H9 (cell line): ENCODE data around the gene NUBPL. TPM values are rescaled to one million over a fixed set of nuclear protein-coding genes. Genes with fewer than 3 reads are reported as not detected.

Experiments used
- DNase-seq: peaks from one replicate; pipeline ENCODE4 v3.0.0-alpha.2; 2017
- H2AFZ ChIP-seq: one replicate; pipeline ENCODE4 v1.6.1; 2013; ENCODE audit warnings: mild to moderate bottlenecking, low read length, control low read depth, moderate library complexity
- H2AK5ac ChIP-seq: 2 replicates; pipeline ENCODE4 v1.6.1; 2013; ENCODE audit warnings: low read length, control low read depth, mixed read lengths; ENCODE audit not compliant: insufficient read length
- H2BK120ac ChIP-seq: one replicate; pipeline ENCODE4 v1.6.1; 2013; ENCODE audit warnings: low read depth, mild to moderate bottlenecking, low read length, control low read depth, inconsistent platforms; ENCODE audit not compliant: poor library complexity, severe bottlenecking
- H2BK12ac ChIP-seq: 2 replicates; pipeline ENCODE4 v1.6.1; 2013; ENCODE audit warnings: low read length, control low read depth, mixed read lengths, low read depth; ENCODE audit not compliant: insufficient read length
- H2BK15ac ChIP-seq: 2 replicates; pipeline ENCODE4 v1.6.1; 2013; ENCODE audit warnings: low read depth, low read length, control low read depth
- H2BK20ac ChIP-seq: one replicate; pipeline ENCODE4 v1.6.1; 2013; ENCODE audit warnings: low read depth, mild to moderate bottlenecking, low read length, control low read depth, inconsistent platforms; ENCODE audit not compliant: poor library complexity, severe bottlenecking
- H2BK5ac ChIP-seq: 2 replicates; pipeline ENCODE4 v1.6.1; 2013; ENCODE audit warnings: low read length, control low read depth, mixed read lengths; ENCODE audit not compliant: insufficient read length
- H3K14ac ChIP-seq: 2 replicates; pipeline ENCODE4 v1.6.1; 2013; ENCODE audit warnings: low read length, control low read depth; ENCODE audit not compliant: insufficient read depth
- H3K18ac ChIP-seq: 2 replicates; pipeline ENCODE4 v1.6.1; 2013; ENCODE audit warnings: low read depth, mild to moderate bottlenecking, mixed read lengths, low read length, control low read depth; ENCODE audit not compliant: insufficient read length
- H3K23ac ChIP-seq: 2 replicates; pipeline ENCODE4 v1.6.1; 2013; ENCODE audit warnings: low read length, control low read depth, mixed read lengths, low read depth; ENCODE audit not compliant: insufficient read length
- H3K23me2 ChIP-seq: 2 replicates; pipeline ENCODE4 v1.6.1; 2013; ENCODE audit warnings: low read depth, mild to moderate bottlenecking, mixed read lengths, low read length, control low read depth; ENCODE audit not compliant: insufficient read length, poor library complexity, severe bottlenecking
- H3K27ac ChIP-seq: 2 replicates; pipeline ENCODE4 v1.5.1; 2013; ENCODE audit warnings: low read length, control low read depth, mixed read lengths, low read depth; ENCODE audit not compliant: insufficient read length
- H3K27me3 ChIP-seq: 2 replicates; pipeline ENCODE4 v1.6.1; 2013; ENCODE audit warnings: low read length, control low read depth, inconsistent platforms; ENCODE audit not compliant: insufficient read depth
- H3K4ac ChIP-seq: 2 replicates; pipeline ENCODE4 v1.6.1; 2013; ENCODE audit warnings: low read depth, mild to moderate bottlenecking, control low read depth, inconsistent platforms, low read length, moderate library complexity
- H3K4me1 ChIP-seq: 2 replicates; pipeline ENCODE4 v1.6.1; 2013; ENCODE audit warnings: low read length, control low read depth, inconsistent platforms; ENCODE audit not compliant: insufficient read depth
- H3K4me2 ChIP-seq: 2 replicates; pipeline ENCODE4 v1.6.1; 2013; ENCODE audit warnings: low read length, control low read depth, mixed read lengths; ENCODE audit not compliant: insufficient read length, insufficient read depth
- H3K56ac ChIP-seq: 2 replicates; pipeline ENCODE4 v1.6.1; 2013; ENCODE audit warnings: low read depth, mild to moderate bottlenecking, mixed read lengths, low read length, control low read depth; ENCODE audit not compliant: insufficient read length
- H3K79me1 ChIP-seq: 2 replicates; pipeline ENCODE4 v1.6.1; 2013; ENCODE audit warnings: low read depth, mild to moderate bottlenecking, moderate library complexity, low read length, control low read depth, inconsistent platforms; ENCODE audit not compliant: insufficient read depth, poor library complexity, severe bottlenecking
- H3K79me2 ChIP-seq: 2 replicates; pipeline ENCODE4 v1.6.1; 2013; ENCODE audit warnings: low read length, control low read depth, inconsistent platforms; ENCODE audit not compliant: insufficient read depth
- H3K9ac ChIP-seq: 2 replicates; pipeline ENCODE4 v1.6.1; 2013; ENCODE audit warnings: low read length, control low read depth, mixed read lengths; ENCODE audit not compliant: insufficient read length; ENCODE audit errors: extremely low read depth
- H3K9me3 ChIP-seq: one replicate; pipeline ENCODE4 v1.6.1; 2013; ENCODE audit warnings: low read depth, low read length, inconsistent platforms; ENCODE audit not compliant: control insufficient read depth
- H3T11ph ChIP-seq: one replicate; pipeline ENCODE4 v1.6.1; 2013; ENCODE audit warnings: mild to moderate bottlenecking, low read length, control low read depth, inconsistent platforms
- H4K20me1 ChIP-seq: one replicate; pipeline ENCODE4 v1.6.1; 2013; ENCODE audit not compliant: control insufficient read depth, insufficient read length, insufficient read depth
- H4K5ac ChIP-seq: 2 replicates; pipeline ENCODE4 v1.6.1; 2013; ENCODE audit warnings: low read depth, mild to moderate bottlenecking, mixed read lengths, low read length, control low read depth; ENCODE audit not compliant: insufficient read length
- H4K8ac ChIP-seq: replicated peaks from 2 replicates; pipeline ENCODE4 v1.6.1; 2013; ENCODE audit warnings: low read length, control low read depth, mixed read lengths, low read depth; ENCODE audit not compliant: insufficient read length
- H4K91ac ChIP-seq: 2 replicates; pipeline ENCODE4 v1.6.1; 2013; ENCODE audit warnings: low read depth, mild to moderate bottlenecking, moderate library complexity, mixed read lengths, low read length, control low read depth; ENCODE audit not compliant: insufficient read length
- H3K27ac Mint-ChIP-seq, 3 experiments: 2 replicates in 2 of 3; 3 replicates in 1 of 3; pipeline ENCODE4 v1.8.0; 2020 to 2021; ENCODE audit warnings: mixed read lengths in 3 of 3, mild to moderate bottlenecking in 1 of 3, moderate library complexity in 1 of 3
- H3K27me3 Mint-ChIP-seq: 2 replicates; pipeline ENCODE4 v1.8.0; 2021; ENCODE audit warnings: low read depth, mild to moderate bottlenecking, moderate library complexity, mixed read lengths
- H3K36me3 Mint-ChIP-seq, 3 experiments: 2 replicates in 2 of 3; 3 replicates in 1 of 3; pipeline ENCODE4 v1.8.0; 2020 to 2021; ENCODE audit warnings: low read depth in 3 of 3, mixed read lengths in 3 of 3; ENCODE audit not compliant: insufficient read depth in 1 of 3
- H3K4me1 Mint-ChIP-seq, 2 experiments: 2 replicates each; pipeline ENCODE4 v1.8.0; 2020; ENCODE audit warnings: mixed read lengths in 2 of 2
- H3K4me3 Mint-ChIP-seq, 2 experiments: 2 replicates in 1 of 2; 3 replicates in 1 of 2; pipeline ENCODE4 v1.8.0; 2020 to 2021; ENCODE audit warnings: mild to moderate bottlenecking in 2 of 2, mixed read lengths in 2 of 2, moderate library complexity in 1 of 2
- H3K9me3 Mint-ChIP-seq, 2 experiments: 2 replicates in 1 of 2; 3 replicates in 1 of 2; pipeline ENCODE4 v1.8.0; 2020; ENCODE audit warnings: mild to moderate bottlenecking in 2 of 2, mixed read lengths in 2 of 2, moderate library complexity in 1 of 2
- CTCF ChIP-seq: fragments of 200-600 bp; sonication (generic); conservative IDR thresholded peaks from 3 replicates; pipeline ENCODE4 v1.8.0; 2021; ENCODE audit warnings: antibody characterized with exemption, mild to moderate bottlenecking
- total RNA-seq: library from RNA; stranded (reverse); gene quantifications from 2 replicates; pipeline ENCODE4 v1.2.1, GENCODE V29; 2021

NUBPL gene
- total RNA-seq, 1 experiment from 2014 or later = 14.8 TPM

DNA sequence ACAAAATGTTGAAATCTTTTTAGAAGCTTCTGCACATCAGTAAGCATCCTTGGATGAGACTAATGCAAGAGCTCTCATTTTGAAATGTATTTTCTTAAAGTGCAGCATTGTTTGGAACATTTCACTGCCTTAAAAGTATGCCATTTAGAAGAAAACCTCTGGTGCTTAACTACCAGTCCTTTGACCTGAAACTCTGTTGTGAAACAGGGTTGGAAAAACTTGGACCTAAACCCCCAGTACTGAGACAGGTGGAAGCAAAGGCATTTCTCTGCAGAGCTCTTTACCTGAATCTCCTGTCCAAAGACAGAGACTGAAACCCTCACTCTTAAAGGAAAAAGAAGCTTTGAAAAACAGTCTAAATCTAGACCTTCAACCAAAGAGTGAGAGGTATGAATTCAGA, 207.2 kb downstream of the NUBPL start:
- Histone ChIP-seq H4K20me1 (no peaks in the 10 kb centered on the region), H2BK120ac (no peak overlapping the region), H4K8ac (no peak overlapping the region), H3K14ac (no peak overlapping the region), H3K79me2 (no peaks in the 10 kb centered on the region), H3K79me1 (no peaks in the 10 kb centered on the region), H3K27me3 (no peaks in the 10 kb centered on the region), H3T11ph (no peak overlapping the region), H3K56ac (no peak overlapping the region), H3K27ac (no peak overlapping the region), H3K4me2 (no peak overlapping the region), H3K23ac (no peak overlapping the region), H3K18ac (no peak overlapping the region), H3K9me3 (no peaks in the 10 kb centered on the region), H2BK15ac (no peak overlapping the region), H3K9ac (no peak overlapping the region), H2AK5ac (no peak overlapping the region), H2BK20ac (no peak overlapping the region), H3K4me1 (no peaks in the 10 kb centered on the region; the same call in 1 of the 2 replicates), H4K91ac (no peak overlapping the region), H3K23me2 (no peaks in the 10 kb centered on the region), H2BK5ac (no peak overlapping the region), H4K5ac (no peak overlapping the region), H2AFZ (no peak overlapping the region), H2BK12ac (no peak overlapping the region), H3K4ac (no peak overlapping the region)
- H3K9me3 Mint-ChIP-seq = no peaks in the 10 kb centered on the region
- no peaks in the 10 kb centered on the region; a peak in 1 of 4 replicates for H3K4me1 Mint-ChIP-seq
- H3K4me3 Mint-ChIP-seq = no peak overlapping the region
- no peak for TF ChIP-seq CTCF
- no peak for DNase-seq
- no peaks in the 10 kb centered on the region for H3K27me3 Mint-ChIP-seq
- H3K27ac Mint-ChIP-seq = no peak overlapping the region
- H3K36me3 Mint-ChIP-seq = no peaks in the 10 kb centered on the region
